ENCODE results near the gene LTBP1. TPM values are rescaled to one million over a fixed set of nuclear protein-coding genes. Genes with fewer than 3 reads are reported as not detected.

LTBP1 gene
- total and polyA plus RNA-seq, 10 of the 15 experiments (the other 5 are each of a cell fraction or from before 2014, with no cell fraction given) = 0.01 to 0.28 (median 0.12) TPM; not detected in 2

DNA sequence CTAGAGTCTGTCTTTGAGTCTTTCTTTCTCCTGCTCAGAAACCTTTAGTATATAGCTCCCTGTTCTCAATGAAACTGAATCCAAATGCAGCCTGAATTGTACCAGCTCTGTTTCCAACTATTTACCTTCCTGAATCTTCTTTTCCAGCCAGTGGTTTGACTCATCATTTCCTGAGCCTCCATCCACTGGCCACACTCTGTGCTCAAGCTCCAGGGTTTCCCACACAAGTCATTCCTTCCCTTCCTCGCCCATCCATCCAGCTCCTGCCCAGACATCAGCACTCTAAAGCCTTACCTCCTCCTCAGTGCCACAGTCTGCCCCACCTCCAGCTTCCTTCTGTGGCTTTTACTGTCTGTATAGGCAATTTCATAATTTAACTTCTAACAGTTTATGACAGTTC lies 296.1 kb downstream of the LTBP1 start:
- ChIA-PET CTCF (interaction anchor here (0.6 to 1.5 kb wide), 2 partner anchors 9 to 75 kb away, joined by 3 to 6 read pairs; no protein-coding TSS in a partner anchor), RAD21 (ENCODE audit: unreplicated experiment) (no interaction called here), SMC1A (ENCODE audit: uncharacterized antibody, unreplicated experiment) (interaction anchor here (0.6 kb wide), 1 partner anchor 13 kb away, joined by 3 read pairs; no protein-coding TSS in a partner anchor), POLR2A (no interaction called here)
- H3K79me2 ChIP-seq (ENCODE audit: control insufficient read depth, insufficient read depth, low read length) = no peaks in the 10 kb centered on the region
- in situ Hi-C loops (cut with MboI) (no loop called here), intact Hi-C loops (cut with micrococcal nuclease; ENCODE audit: unreplicated experiment) (no loop called here)
- H3K36me3 ChIP-seq (ENCODE audit: control insufficient read depth in 2 of 2, insufficient read depth in 2 of 2, low read length in 1 of 2) = no peaks in the 10 kb centered on the region
- H2AFZ ChIP-seq (ENCODE audit: control insufficient read depth, low read depth, low read length) = no peak overlapping the region
- no peaks in the 10 kb centered on the region for H3K4me1 ChIP-seq (ENCODE audit: control insufficient read depth, insufficient read depth, low read length)
- H3K9me3 ChIP-seq (replicated peaks; ENCODE audit: control insufficient read depth, insufficient read depth, low read length) = no peaks in the 10 kb centered on the region
- no TSS peak for BruUV-seq (replicated peaks)
- whole genome bisulfite sequencing (ENCODE audit: insufficient coverage, insufficient replicate concordance, low lambda C conversion rate, missing lambda C conversion rate) = 0% methylated on average over 1 of the region's 1 CpG
- DNase-seq (ENCODE audit: low read depth, low spot score) (no peak), FAIRE-seq (no peak), ATAC-seq (no peak)
- no peak overlapping the region for H3K27ac ChIP-seq (ENCODE audit: control insufficient read depth, insufficient read depth)
- no peak overlapping the region for H3K9ac ChIP-seq (ENCODE audit: control insufficient read depth, insufficient read depth, low read length)
- H3K27me3 ChIP-seq (replicated peaks in 1 of 2; ENCODE audit: control insufficient read depth in 2 of 2, insufficient read depth in 2 of 2, low read length in 1 of 2) = no peaks in the 10 kb centered on the region
- H4K20me1 ChIP-seq (ENCODE audit: control insufficient read depth, insufficient read depth) = no peaks in the 10 kb centered on the region
- H3K4me3 ChIP-seq = no peak overlapping the region
- no peak for TF ChIP-seq BHLHE40 (IDR thresholded peaks at IDR 0.05; ENCODE audit: borderline replicate concordance in 1 of 2, low read depth in 2 of 2, low read length in 1 of 2)
- TF ChIP-seq, protein P1, sequence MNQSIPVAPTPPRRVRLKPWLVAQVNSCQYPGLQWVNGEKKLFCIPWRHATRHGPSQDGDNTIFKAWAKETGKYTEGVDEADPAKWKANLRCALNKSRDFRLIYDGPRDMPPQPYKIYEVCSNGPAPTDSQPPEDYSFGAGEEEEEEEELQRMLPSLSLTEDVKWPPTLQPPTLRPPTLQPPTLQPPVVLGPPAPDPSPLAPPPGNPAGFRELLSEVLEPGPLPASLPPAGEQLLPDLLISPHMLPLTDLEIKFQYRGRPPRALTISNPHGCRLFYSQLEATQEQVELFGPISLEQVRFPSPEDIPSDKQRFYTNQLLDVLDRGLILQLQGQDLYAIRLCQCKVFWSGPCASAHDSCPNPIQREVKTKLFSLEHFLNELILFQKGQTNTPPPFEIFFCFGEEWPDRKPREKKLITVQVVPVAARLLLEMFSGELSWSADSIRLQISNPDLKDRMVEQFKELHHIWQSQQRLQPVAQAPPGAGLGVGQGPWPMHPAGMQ (IDR thresholded peaks at IDR 0.05; ENCODE audit: borderline replicate concordance) = no peak
- TF ChIP-seq ZNF384 (IDR thresholded peaks at IDR 0.05; ENCODE audit: borderline replicate concordance, low read depth, low read length) = no peak
- no peak overlapping the region for H3K4me2 ChIP-seq (ENCODE audit: control insufficient read depth, insufficient read depth)

DNA sequence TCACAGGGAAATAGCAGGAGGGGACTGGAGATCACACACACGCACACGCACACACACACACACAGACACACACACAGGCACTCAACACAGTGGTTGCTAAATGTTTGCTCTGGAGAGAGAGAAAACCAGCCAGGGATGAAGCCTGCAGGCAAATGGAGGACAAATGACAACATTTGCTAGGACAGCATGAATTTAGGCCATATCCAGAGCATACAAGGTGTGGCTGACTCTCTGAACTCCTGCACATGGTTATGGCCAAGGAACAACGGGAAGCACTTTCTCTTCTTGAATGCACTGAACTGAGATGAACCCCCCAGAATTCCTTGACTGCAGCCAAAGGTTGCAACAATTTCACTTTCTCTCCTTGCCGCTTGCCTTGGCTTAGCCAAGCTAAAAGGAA lies 299.7 kb downstream of the LTBP1 start:
- ChIA-PET POLR2A (no interaction called here), SMC1A (ENCODE audit: uncharacterized antibody, unreplicated experiment) (interaction anchor here (1.1 kb wide), 1 partner anchor 27 kb away, joined by 3 read pairs; no protein-coding TSS in a partner anchor), CTCF (no interaction called here), RAD21 (ENCODE audit: unreplicated experiment) (no interaction called here)
- intact Hi-C loops (cut with micrococcal nuclease; ENCODE audit: unreplicated experiment) = no loop called here
- in situ Hi-C loops (cut with MboI) = no loop called here
- H3K4me2 ChIP-seq (ENCODE audit: control insufficient read depth, insufficient read depth) = no peak overlapping the region
- DNase-seq (ENCODE audit: low read depth, low spot score) (no peak), ATAC-seq (no peak), FAIRE-seq (no peak)
- H4K20me1 ChIP-seq (ENCODE audit: control insufficient read depth, insufficient read depth) = no peaks in the 10 kb centered on the region
- H3K9me3 ChIP-seq (replicated peaks; ENCODE audit: control insufficient read depth, insufficient read depth, low read length) = no peaks in the 10 kb centered on the region
- H3K4me1 ChIP-seq (ENCODE audit: control insufficient read depth, insufficient read depth, low read length) = no peaks in the 10 kb centered on the region
- no peak overlapping the region for H2AFZ ChIP-seq (ENCODE audit: control insufficient read depth, low read depth, low read length)
- H3K27me3 ChIP-seq (replicated peaks in 1 of 2; ENCODE audit: control insufficient read depth in 2 of 2, insufficient read depth in 2 of 2, low read length in 1 of 2) = no peaks in the 10 kb centered on the region
- H3K27ac ChIP-seq (ENCODE audit: control insufficient read depth, insufficient read depth) = no peak overlapping the region
- 81% methylated on average over 4 of the region's 4 CpGs for WGBS (ENCODE audit: insufficient coverage, insufficient replicate concordance, low lambda C conversion rate, missing lambda C conversion rate)
- no peak overlapping the region for H3K9ac ChIP-seq (ENCODE audit: control insufficient read depth, insufficient read depth, low read length)
- H3K79me2 ChIP-seq (ENCODE audit: control insufficient read depth, insufficient read depth, low read length) = no peaks in the 10 kb centered on the region
- H3K36me3 ChIP-seq (ENCODE audit: control insufficient read depth in 2 of 2, insufficient read depth in 2 of 2, low read length in 1 of 2) = no peaks in the 10 kb centered on the region
- BruUV-seq (replicated peaks) = no TSS peak
- H3K4me3 ChIP-seq = no peak overlapping the region
- TF ChIP-seq RAD21 (IDR thresholded peaks at IDR 0.05; ENCODE audit: insufficient read depth, low read depth, low read length) = no peak
- TF ChIP-seq WRNIP1 (IDR thresholded peaks at IDR 0.05; ENCODE audit: borderline replicate concordance, low read depth, low read length) = no peak
- TF ChIP-seq FOXM1 (IDR thresholded peaks at IDR 0.05; ENCODE audit: low read depth, low read length) = no peak
- no peak for TF ChIP-seq EGR1 (IDR thresholded peaks at IDR 0.05; ENCODE audit: borderline replicate concordance in 1 of 2, low read depth in 2 of 2, low read length in 2 of 2)
- TF ChIP-seq, protein P2, sequence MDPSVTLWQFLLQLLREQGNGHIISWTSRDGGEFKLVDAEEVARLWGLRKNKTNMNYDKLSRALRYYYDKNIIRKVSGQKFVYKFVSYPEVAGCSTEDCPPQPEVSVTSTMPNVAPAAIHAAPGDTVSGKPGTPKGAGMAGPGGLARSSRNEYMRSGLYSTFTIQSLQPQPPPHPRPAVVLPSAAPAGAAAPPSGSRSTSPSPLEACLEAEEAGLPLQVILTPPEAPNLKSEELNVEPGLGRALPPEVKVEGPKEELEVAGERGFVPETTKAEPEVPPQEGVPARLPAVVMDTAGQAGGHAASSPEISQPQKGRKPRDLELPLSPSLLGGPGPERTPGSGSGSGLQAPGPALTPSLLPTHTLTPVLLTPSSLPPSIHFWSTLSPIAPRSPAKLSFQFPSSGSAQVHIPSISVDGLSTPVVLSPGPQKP (IDR thresholded peaks at IDR 0.05; ENCODE audit: low read depth, low read length) = no peak
- TF ChIP-seq NR2F1 (conservative IDR thresholded peaks at IDR 0.05) = no peak
- no peak for TF ChIP-seq NFYB (IDR thresholded peaks at IDR 0.05; ENCODE audit: insufficient read depth, low read depth, low read length)
- TF ChIP-seq NFXL1 (IDR thresholded peaks at IDR 0.05; ENCODE audit: borderline replicate concordance) = no peak
- no peak for TF ChIP-seq CBX3 (IDR thresholded peaks at IDR 0.05; ENCODE audit: borderline replicate concordance, low read depth)
- no peak for TF ChIP-seq YY1 (IDR thresholded peaks at IDR 0.05; ENCODE audit: low read depth, low read length)
- TF ChIP-seq PAX5 (IDR thresholded peaks at IDR 0.05; ENCODE audit: borderline replicate concordance, low read depth, low read length) = no peak
- no peak for TF ChIP-seq RAD51 (IDR thresholded peaks at IDR 0.05)
- no peak for TF ChIP-seq NR2C2 (IDR thresholded peaks at IDR 0.05; ENCODE audit: borderline replicate concordance, control insufficient read depth, insufficient read length, low read depth)

Data from GM12878 (cell line).